ENCODE measurements around the gene UXT.

GRCh38 chrX:47607091-47607490 is 51.9 kb downstream of the UXT start:
- TF ChIP-seq POLR2A (IDR thresholded peaks at IDR 0.05) (no peak), CTCF (IDR thresholded peaks at IDR 0.05) (no peak)

Data from testis (tissue), 2 donors.